Measurements from ENCODE around the gene NUMBL.
"Not testable (repeated sequence)": the region's sequence is repeated elsewhere in the genome, so short reads cannot be mapped to it uniquely, and the experiment has no call there.

The NUMBL gene

DNA sequence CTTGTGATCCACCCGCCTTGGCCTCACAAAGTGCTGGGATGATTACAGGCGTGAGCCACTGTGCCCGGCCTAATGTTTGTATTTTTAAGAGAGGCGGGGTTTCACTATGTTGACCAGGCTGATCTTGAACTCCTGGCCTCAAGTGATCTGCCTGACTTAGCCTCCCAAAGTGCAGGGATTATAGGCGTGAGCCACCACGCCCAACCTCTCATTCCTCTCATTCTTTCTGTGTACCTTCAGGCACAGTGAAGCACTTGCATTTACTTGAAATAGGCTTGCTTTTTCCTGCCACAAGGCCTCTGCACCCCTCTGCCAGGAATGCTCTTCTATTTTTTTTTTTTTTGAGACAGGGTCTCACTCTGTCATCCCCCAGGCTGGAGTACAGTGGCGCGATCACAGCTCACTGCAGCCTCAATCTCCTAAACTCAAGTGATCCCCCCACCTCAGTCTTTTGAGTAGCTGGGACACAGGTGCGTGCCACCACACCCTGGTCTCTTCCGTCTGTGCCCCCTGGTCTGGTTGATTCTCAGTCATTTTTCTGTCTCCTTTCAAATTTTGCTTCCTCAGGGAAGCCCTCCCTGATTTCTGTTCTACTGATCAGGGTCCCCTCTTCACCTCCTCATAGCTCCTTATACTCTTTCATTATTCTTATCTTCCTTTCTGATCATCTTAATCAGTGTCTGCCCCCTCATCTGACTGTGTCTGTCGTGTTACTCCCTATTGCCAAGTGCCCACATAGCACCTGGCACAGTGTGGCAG, 44.7 kb upstream of the NUMBL start:
- H3K9ac ChIP-seq (ENCODE audit: low read length) = no peak overlapping the region
- no peak overlapping the region for H3K4ac ChIP-seq (ENCODE audit: low read depth in 1 of 2, low read length in 2 of 2)
- H3K18ac ChIP-seq (ENCODE audit: low read depth in 1 of 2, low read length in 2 of 2) = no peak overlapping the region
- no peak overlapping the region for H4K8ac ChIP-seq (ENCODE audit: low read length)
- no peak overlapping the region for H2BK12ac ChIP-seq (ENCODE audit: low read length in 2 of 2)
- no peak overlapping the region for H2AFZ ChIP-seq (ENCODE audit: low read depth, low read length)
- H2BK15ac ChIP-seq (ENCODE audit: low read depth, poor library complexity, severe bottlenecking) = no peak overlapping the region
- no peak overlapping the region for H2BK120ac ChIP-seq (ENCODE audit: low read depth, low read length)
- DNase-seq = no peak
- peaks cover 79 to 82% of the 10 kb centered on the region in 2 experiments for H3K36me3 ChIP-seq (ENCODE audit: control insufficient read depth in 1 of 2, insufficient read depth in 2 of 2, low read depth in 1 of 2, low read length in 2 of 2)
- no peak overlapping the region for H3K4me2 ChIP-seq (ENCODE audit: low read length, poor library complexity, severe bottlenecking)
- 94% methylated on average over 11 of the region's 11 CpGs for WGBS
- no peak overlapping the region for H2BK5ac ChIP-seq (ENCODE audit: low read depth, low read length, poor library complexity, severe bottlenecking)
- no peak overlapping the region for H4K91ac ChIP-seq (ENCODE audit: low read length)
- H3K27me3 ChIP-seq (ENCODE audit: control insufficient read depth in 1 of 2, insufficient read depth in 1 of 2, low read length in 2 of 2) = no peaks in the 10 kb centered on the region
- H2AK5ac ChIP-seq (ENCODE audit: low read length, severe bottlenecking) = no peak overlapping the region
- no peak overlapping the region for H3K14ac ChIP-seq (ENCODE audit: low read length in 2 of 2)
- H3K23ac ChIP-seq (ENCODE audit: low read length in 2 of 2) = no peak overlapping the region
- H3K9me3 ChIP-seq (ENCODE audit: control insufficient read depth, low read length) = no peaks in the 10 kb centered on the region
- no peak overlapping the region for H3K27ac ChIP-seq (ENCODE audit: low read length, poor library complexity, severe bottlenecking)
- H3K79me1 ChIP-seq (replicated peaks; ENCODE audit: low read length, poor library complexity, severe bottlenecking) = peaks cover 5% of the 10 kb centered on the region
- H3K4me1 ChIP-seq (ENCODE audit: control insufficient read depth, insufficient read depth, low read depth, low read length) = no peaks in the 10 kb centered on the region
- no peak overlapping the region for H3K4me3 ChIP-seq (ENCODE audit: insufficient read depth in 1 of 2, low read depth in 1 of 2, low read length in 2 of 2)

DNA sequence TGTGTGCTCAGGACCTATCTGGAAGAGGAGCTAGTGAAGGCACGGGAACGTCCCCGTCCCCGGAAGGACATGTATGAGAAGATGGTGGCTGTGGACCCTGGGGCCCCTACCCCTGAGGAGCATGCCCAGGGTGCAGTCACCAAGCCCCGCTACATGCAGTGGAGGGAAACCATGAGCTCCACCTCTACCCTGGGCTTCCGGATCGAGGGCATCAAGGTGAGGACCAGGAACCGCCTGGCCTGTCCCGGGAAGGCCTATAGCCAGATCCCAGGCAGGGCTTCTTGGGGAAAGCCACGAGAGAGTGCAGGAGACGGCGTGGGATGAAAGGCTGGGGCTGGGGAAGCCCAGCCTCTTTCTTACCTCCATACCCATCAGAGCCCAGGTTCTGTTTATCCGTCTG, 42.7 kb upstream of the NUMBL start:
- H2BK5ac ChIP-seq (ENCODE audit: low read depth, low read length, poor library complexity, severe bottlenecking) = no peak overlapping the region
- H2AK5ac ChIP-seq (ENCODE audit: low read length, severe bottlenecking) = no peak overlapping the region
- no peak overlapping the region for H3K23ac ChIP-seq (ENCODE audit: low read length in 2 of 2)
- H3K4me3 ChIP-seq (ENCODE audit: insufficient read depth in 1 of 2, low read depth in 1 of 2, low read length in 2 of 2) = no peak overlapping the region
- H3K27ac ChIP-seq (ENCODE audit: low read length, poor library complexity, severe bottlenecking) = no peak overlapping the region
- H3K18ac ChIP-seq (ENCODE audit: low read depth in 1 of 2, low read length in 2 of 2) = no peak overlapping the region
- WGBS = 97% methylated on average over 13 of the region's 13 CpGs
- no peak overlapping the region for H3K9ac ChIP-seq (ENCODE audit: low read length)
- H3K36me3 ChIP-seq (ENCODE audit: control insufficient read depth in 1 of 2, insufficient read depth in 2 of 2, low read depth in 1 of 2, low read length in 2 of 2) = peaks cover 76 to 81% of the 10 kb centered on the region in 2 experiments
- H3K4me1 ChIP-seq (ENCODE audit: control insufficient read depth, insufficient read depth, low read depth, low read length) = no peaks in the 10 kb centered on the region
- no peaks in the 10 kb centered on the region for H3K27me3 ChIP-seq (ENCODE audit: control insufficient read depth in 1 of 2, insufficient read depth in 1 of 2, low read length in 2 of 2)
- no peak overlapping the region for H2BK120ac ChIP-seq (ENCODE audit: low read depth, low read length)
- H3K4me2 ChIP-seq (ENCODE audit: low read length, poor library complexity, severe bottlenecking) = no peak overlapping the region
- no peaks in the 10 kb centered on the region for H3K9me3 ChIP-seq (ENCODE audit: control insufficient read depth, low read length)
- no peak overlapping the region for H4K91ac ChIP-seq (ENCODE audit: low read length)
- H4K8ac ChIP-seq (ENCODE audit: low read length) = no peak overlapping the region
- H2BK15ac ChIP-seq (ENCODE audit: low read depth, poor library complexity, severe bottlenecking) = no peak overlapping the region
- no peak overlapping the region for H2AFZ ChIP-seq (ENCODE audit: low read depth, low read length)
- H2BK12ac ChIP-seq (ENCODE audit: low read length in 2 of 2) = no peak overlapping the region
- no peak overlapping the region for H3K14ac ChIP-seq (ENCODE audit: low read length in 2 of 2)
- H3K79me1 ChIP-seq (replicated peaks; ENCODE audit: low read length, poor library complexity, severe bottlenecking) = peaks cover 7% of the 10 kb centered on the region
- DNase-seq = no peak
- no peak overlapping the region for H3K4ac ChIP-seq (ENCODE audit: low read depth in 1 of 2, low read length in 2 of 2)

DNA sequence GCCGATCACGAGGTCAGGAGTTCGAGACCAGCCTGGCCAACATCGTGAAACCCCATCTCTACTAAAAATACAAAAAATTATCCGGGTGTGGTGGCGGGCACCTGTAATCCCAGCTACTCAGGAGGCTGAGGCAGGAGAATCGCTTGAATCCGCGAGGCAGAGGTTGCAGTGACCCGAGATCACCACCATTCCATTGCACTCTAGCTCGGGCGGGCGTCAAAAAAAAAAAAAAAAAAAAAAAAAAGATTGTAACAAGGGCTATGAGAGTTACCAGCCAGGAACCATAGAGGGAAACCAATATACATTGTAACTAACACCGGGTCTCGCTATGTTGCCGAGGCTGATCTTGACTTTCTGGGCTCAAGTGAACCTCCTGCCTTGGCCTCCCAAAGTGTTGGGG, 41.9 kb upstream of the NUMBL start:
- H2AFZ ChIP-seq (ENCODE audit: low read depth, low read length); H2BK15ac ChIP-seq (ENCODE audit: low read depth, poor library complexity, severe bottlenecking); H2BK12ac ChIP-seq (ENCODE audit: low read length in 2 of 2); H2BK5ac ChIP-seq (ENCODE audit: low read depth, low read length, poor library complexity, severe bottlenecking); H3K4me2 ChIP-seq (ENCODE audit: low read length, poor library complexity, severe bottlenecking); H3K27me3 ChIP-seq (ENCODE audit: control insufficient read depth in 1 of 2, insufficient read depth in 1 of 2, low read length in 2 of 2); H3K14ac ChIP-seq (ENCODE audit: low read length in 2 of 2); H3K9ac ChIP-seq (ENCODE audit: low read length); H3K4me1 ChIP-seq (ENCODE audit: control insufficient read depth, insufficient read depth, low read depth, low read length); H4K8ac ChIP-seq (ENCODE audit: low read length); DNase-seq; H4K91ac ChIP-seq (ENCODE audit: low read length); H3K79me1 ChIP-seq (replicated peaks; ENCODE audit: low read length, poor library complexity, severe bottlenecking); H3K9me3 ChIP-seq (ENCODE audit: control insufficient read depth, low read length); H3K18ac ChIP-seq (ENCODE audit: low read depth in 1 of 2, low read length in 2 of 2); H3K23ac ChIP-seq (ENCODE audit: low read length in 2 of 2); H3K4me3 ChIP-seq (ENCODE audit: insufficient read depth in 1 of 2, low read depth in 1 of 2, low read length in 2 of 2); H2AK5ac ChIP-seq (ENCODE audit: low read length, severe bottlenecking); H2BK120ac ChIP-seq (ENCODE audit: low read depth, low read length); H3K27ac ChIP-seq (ENCODE audit: low read length, poor library complexity, severe bottlenecking); H3K4ac ChIP-seq (ENCODE audit: low read depth in 1 of 2, low read length in 2 of 2): not testable (repeated sequence)
- H3K36me3 ChIP-seq (ENCODE audit: control insufficient read depth in 1 of 2, insufficient read depth in 2 of 2, low read depth in 1 of 2, low read length in 2 of 2) = peaks cover 79 to 85% of the 10 kb centered on the region in 2 experiments
- 98% methylated on average over 14 of the region's 16 CpGs for WGBS

GRCh38 chr19:40730065-40730464, 39.6 kb upstream of the NUMBL start:
- H4K91ac ChIP-seq (ENCODE audit: low read length); H3K18ac ChIP-seq (ENCODE audit: low read depth in 1 of 2, low read length in 2 of 2); H2BK12ac ChIP-seq (ENCODE audit: low read length in 2 of 2); H3K9me3 ChIP-seq (ENCODE audit: control insufficient read depth, low read length); H2BK15ac ChIP-seq (ENCODE audit: low read depth, poor library complexity, severe bottlenecking); H3K9ac ChIP-seq (ENCODE audit: low read length); H3K27ac ChIP-seq (ENCODE audit: low read length, poor library complexity, severe bottlenecking); H2AK5ac ChIP-seq (ENCODE audit: low read length, severe bottlenecking); H2BK5ac ChIP-seq (ENCODE audit: low read depth, low read length, poor library complexity, severe bottlenecking); H3K4me1 ChIP-seq (ENCODE audit: control insufficient read depth, insufficient read depth, low read depth, low read length); H3K23ac ChIP-seq (ENCODE audit: low read length in 2 of 2); DNase-seq; H4K8ac ChIP-seq (ENCODE audit: low read length); H3K4ac ChIP-seq (ENCODE audit: low read depth in 1 of 2, low read length in 2 of 2); H3K4me2 ChIP-seq (ENCODE audit: low read length, poor library complexity, severe bottlenecking); H2BK120ac ChIP-seq (ENCODE audit: low read depth, low read length); H3K14ac ChIP-seq (ENCODE audit: low read length in 2 of 2); H3K27me3 ChIP-seq (ENCODE audit: control insufficient read depth in 1 of 2, insufficient read depth in 1 of 2, low read length in 2 of 2); H2AFZ ChIP-seq (ENCODE audit: low read depth, low read length); H3K4me3 ChIP-seq (ENCODE audit: insufficient read depth in 1 of 2, low read depth in 1 of 2, low read length in 2 of 2): not testable (repeated sequence)
- peaks cover 20% of the 10 kb centered on the region for H3K79me1 ChIP-seq (replicated peaks; ENCODE audit: low read length, poor library complexity, severe bottlenecking)
- H3K36me3 ChIP-seq (ENCODE audit: control insufficient read depth in 1 of 2, insufficient read depth in 2 of 2, low read depth in 1 of 2, low read length in 2 of 2) = peaks cover 67 to 87% of the 10 kb centered on the region in 2 experiments
- 94% methylated on average over 5 of the region's 5 CpGs for WGBS

Measured in mesenchymal stem cell (in vitro differentiated cells and primary cell).